ENCODE data around the gene OR11H7.
"Not testable (repeated sequence)": the region's sequence is repeated elsewhere in the genome, so short reads cannot be mapped to it uniquely, and the experiment has no call there.

Gene OR11H7

GRCh38 chr14:20280265-20280664, 51.5 kb downstream of the OR11H7 start:
- DNase-seq, result not testable (repeated sequence)
